ENCODE data around the gene MAP3K1. TPM values are rescaled to one million over a fixed set of nuclear protein-coding genes. Genes with fewer than 3 reads are reported as not detected.
"Not testable (repeated sequence)": the region's sequence is repeated elsewhere in the genome, so short reads cannot be mapped to it uniquely, and the experiment has no call there.

Gene MAP3K1
- total RNA-seq (ENCODE audit: unreplicated experiment) = 27.5 TPM
- long read RNA-seq = 0 reads

DNA sequence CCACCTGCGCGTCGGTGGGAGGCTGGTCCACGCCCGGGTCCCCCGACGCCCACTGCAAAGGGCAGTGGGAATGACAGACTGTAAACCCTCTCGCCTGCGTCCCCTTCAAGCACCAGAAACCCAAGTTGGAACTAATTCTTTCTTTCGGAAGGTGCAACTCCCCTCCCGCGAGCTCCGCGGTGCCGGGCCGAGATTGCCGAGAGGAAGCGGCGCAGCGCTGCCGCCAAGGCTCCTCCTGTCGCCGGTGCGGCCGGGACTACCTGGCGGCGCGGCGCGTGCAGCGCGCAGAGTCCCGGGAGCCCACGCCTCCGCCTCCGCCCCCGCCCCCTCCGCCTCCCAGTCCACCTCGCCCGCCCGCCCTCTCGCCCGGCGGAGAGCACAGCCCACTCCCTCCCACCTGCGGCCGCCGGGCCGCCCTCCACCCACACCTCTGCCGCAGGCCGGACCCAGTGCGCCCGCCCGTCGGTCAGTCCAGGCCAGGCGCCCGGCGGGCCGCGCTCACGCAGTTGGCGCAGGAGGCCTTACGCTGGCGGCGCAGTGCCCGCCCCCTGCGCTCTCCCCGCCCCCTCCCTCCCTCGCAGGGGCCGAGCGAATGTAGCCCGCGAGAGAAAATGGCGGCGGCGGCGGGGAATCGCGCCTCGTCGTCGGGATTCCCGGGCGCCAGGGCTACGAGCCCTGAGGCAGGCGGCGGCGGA is at the start of gene MAP3K1:
MAP3K1 (plus strand) TSS at position 587 of the 695 bp plus-strand sequence; CDS start at position 612, 25 bp downstream.
- Mint-ChIP-seq H3K27me3 (ENCODE audit: unreplicated experiment) (peaks cover 7% of the 10 kb centered on the region), H3K4me1 (ENCODE audit: unreplicated experiment) (peaks cover 40% of the 10 kb centered on the region), H3K36me3 (ENCODE audit: low read depth, unreplicated experiment) (peaks cover 3% of the 10 kb centered on the region), H3K4me3 (ENCODE audit: unreplicated experiment) (peak within 1 kb of the TSS; percentile 95), H3K27ac (ENCODE audit: unreplicated experiment) (no peak within 1 kb of the TSS), H3K9me3 (ENCODE audit: unreplicated experiment) (no peaks in the 10 kb centered on the region)
- TF ChIP-seq, protein P1, sequence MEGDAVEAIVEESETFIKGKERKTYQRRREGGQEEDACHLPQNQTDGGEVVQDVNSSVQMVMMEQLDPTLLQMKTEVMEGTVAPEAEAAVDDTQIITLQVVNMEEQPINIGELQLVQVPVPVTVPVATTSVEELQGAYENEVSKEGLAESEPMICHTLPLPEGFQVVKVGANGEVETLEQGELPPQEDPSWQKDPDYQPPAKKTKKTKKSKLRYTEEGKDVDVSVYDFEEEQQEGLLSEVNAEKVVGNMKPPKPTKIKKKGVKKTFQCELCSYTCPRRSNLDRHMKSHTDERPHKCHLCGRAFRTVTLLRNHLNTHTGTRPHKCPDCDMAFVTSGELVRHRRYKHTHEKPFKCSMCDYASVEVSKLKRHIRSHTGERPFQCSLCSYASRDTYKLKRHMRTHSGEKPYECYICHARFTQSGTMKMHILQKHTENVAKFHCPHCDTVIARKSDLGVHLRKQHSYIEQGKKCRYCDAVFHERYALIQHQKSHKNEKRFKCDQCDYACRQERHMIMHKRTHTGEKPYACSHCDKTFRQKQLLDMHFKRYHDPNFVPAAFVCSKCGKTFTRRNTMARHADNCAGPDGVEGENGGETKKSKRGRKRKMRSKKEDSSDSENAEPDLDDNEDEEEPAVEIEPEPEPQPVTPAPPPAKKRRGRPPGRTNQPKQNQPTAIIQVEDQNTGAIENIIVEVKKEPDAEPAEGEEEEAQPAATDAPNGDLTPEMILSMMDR (IDR thresholded peaks at IDR 0.05; ENCODE audit: unreplicated experiment) = no peak
- DNase-seq (ENCODE audit: low spot score) = peak; percentile 89

DNA sequence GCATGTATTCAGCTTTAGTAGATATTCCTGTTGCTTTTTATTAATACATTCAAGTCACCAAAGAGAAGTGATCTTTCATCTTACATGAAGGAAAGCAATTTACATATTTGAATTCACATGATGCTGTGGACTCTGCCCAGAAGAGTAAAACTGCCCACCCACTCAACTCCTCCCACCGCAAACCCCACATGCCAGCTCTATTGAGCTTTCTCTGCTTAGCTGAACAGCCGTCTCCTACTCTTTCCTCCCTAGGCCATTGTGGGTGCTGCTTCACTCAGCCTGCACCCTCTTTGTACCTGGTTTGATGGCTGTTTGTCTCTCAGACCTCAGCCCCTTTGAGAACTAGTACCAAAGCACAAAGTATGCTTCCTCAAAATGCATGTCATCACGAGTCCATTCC is 48.4 kb upstream of the MAP3K1 start:
- peaks cover 5% of the 10 kb centered on the region for H3K27me3 Mint-ChIP-seq (ENCODE audit: unreplicated experiment)
- H3K36me3 Mint-ChIP-seq (ENCODE audit: low read depth, unreplicated experiment) = no peaks in the 10 kb centered on the region
- no peak overlapping the region for H3K4me3 Mint-ChIP-seq (ENCODE audit: unreplicated experiment)
- H3K9me3 Mint-ChIP-seq (ENCODE audit: unreplicated experiment) = no peaks in the 10 kb centered on the region
- peaks cover 12% of the 10 kb centered on the region for H3K4me1 Mint-ChIP-seq (ENCODE audit: unreplicated experiment)
- H3K27ac Mint-ChIP-seq (ENCODE audit: unreplicated experiment) = no peak overlapping the region
- DNase-seq (ENCODE audit: low spot score) = no peak
- TF ChIP-seq, protein P1 (IDR thresholded peaks at IDR 0.05; ENCODE audit: unreplicated experiment) = no peak

DNA sequence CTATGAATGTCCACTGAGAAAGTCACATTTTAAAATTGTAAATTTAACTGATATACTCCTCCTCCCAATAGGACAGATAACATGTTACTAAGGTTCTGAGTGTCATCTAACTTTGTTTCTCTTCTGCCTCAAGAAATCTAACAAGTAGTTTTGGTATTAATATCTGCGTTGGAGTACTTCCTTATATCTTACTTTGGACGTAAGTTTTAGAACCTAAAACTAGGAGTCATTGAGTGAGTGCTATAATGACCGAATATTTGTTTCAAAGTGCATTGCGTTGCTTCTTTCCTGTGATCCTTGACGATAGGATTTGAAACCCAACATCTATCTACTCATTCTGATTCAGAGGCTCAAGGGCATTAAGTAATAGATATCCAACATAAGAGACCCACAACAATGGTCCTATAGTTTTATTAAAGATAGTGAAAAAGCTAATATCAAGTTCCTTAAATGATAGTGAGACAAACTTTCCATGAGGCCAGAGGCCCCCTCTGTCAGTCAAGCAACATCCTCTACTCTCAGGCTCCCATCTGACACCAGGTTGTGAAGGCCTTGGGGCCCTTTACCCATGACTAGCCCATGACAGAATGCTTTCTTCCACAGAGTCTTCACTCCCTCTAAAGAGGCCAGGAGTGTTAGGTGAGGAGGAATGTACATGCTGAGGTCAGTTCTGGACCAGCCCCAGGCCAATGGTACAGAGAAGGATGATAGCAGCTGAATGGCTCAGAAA is 45.3 kb upstream of the MAP3K1 start:
- H3K27ac Mint-ChIP-seq (ENCODE audit: unreplicated experiment) = no peak overlapping the region
- H3K27me3 Mint-ChIP-seq (ENCODE audit: unreplicated experiment) = peaks cover 2% of the 10 kb centered on the region
- no peak for DNase-seq (ENCODE audit: low spot score)
- H3K4me1 Mint-ChIP-seq (ENCODE audit: unreplicated experiment) = no peaks in the 10 kb centered on the region
- H3K4me3 Mint-ChIP-seq (ENCODE audit: unreplicated experiment) = no peak overlapping the region
- H3K36me3 Mint-ChIP-seq (ENCODE audit: low read depth, unreplicated experiment) = no peaks in the 10 kb centered on the region
- TF ChIP-seq, protein P1 (IDR thresholded peaks at IDR 0.05; ENCODE audit: unreplicated experiment) = no peak
- H3K9me3 Mint-ChIP-seq (ENCODE audit: unreplicated experiment) = no peaks in the 10 kb centered on the region

DNA sequence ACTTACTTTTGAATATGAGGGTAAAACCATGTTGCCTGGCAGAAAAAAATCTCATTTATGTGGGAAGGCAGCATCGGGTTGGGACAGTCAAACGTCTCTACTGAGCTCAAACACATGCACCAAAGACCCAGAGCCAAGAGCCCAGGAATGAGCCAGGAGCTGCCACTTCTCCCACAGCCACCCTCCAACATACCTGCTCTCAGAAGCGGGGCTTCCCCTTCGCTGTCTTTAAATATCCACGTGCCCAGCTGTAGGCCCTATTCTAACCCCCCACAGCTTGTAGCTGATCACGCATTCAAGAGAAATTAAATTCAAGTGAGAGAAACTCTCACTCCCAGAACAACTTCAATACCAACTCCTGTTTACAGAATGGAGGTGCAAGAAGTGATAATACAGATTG is 42.6 kb upstream of the MAP3K1 start:
- no peak for DNase-seq (ENCODE audit: low spot score)
- Mint-ChIP-seq H3K27ac (ENCODE audit: unreplicated experiment) (no peak overlapping the region), H3K27me3 (ENCODE audit: unreplicated experiment) (peaks cover 2% of the 10 kb centered on the region), H3K9me3 (ENCODE audit: unreplicated experiment) (no peaks in the 10 kb centered on the region), H3K36me3 (ENCODE audit: low read depth, unreplicated experiment) (no peaks in the 10 kb centered on the region), H3K4me1 (ENCODE audit: unreplicated experiment) (no peaks in the 10 kb centered on the region), H3K4me3 (ENCODE audit: unreplicated experiment) (no peak overlapping the region)
- TF ChIP-seq, protein P1 (IDR thresholded peaks at IDR 0.05; ENCODE audit: unreplicated experiment) = no peak

DNA sequence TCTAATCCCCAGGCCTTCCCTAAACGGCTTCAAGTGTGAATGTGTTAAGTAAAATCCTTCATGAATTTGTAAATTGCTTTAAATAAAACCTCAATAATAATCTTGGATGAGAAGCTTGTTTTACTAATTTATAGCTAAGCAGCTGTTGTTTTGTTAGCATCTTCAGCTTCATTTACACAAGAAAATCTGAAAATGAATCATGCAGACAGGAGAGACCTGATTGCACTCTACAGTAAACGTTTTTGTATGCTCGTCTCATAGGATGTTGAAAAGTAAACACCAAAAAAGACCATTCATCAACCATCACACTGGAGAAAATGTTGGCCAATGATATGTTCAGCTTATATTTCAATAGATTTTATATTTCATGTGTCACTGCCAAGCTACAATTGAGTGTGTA is 40.4 kb upstream of the MAP3K1 start:
- H3K4me1 Mint-ChIP-seq (ENCODE audit: unreplicated experiment) = no peaks in the 10 kb centered on the region
- no peaks in the 10 kb centered on the region for H3K36me3 Mint-ChIP-seq (ENCODE audit: low read depth, unreplicated experiment)
- H3K9me3 Mint-ChIP-seq (ENCODE audit: unreplicated experiment) = no peaks in the 10 kb centered on the region
- no peak overlapping the region for H3K4me3 Mint-ChIP-seq (ENCODE audit: unreplicated experiment)
- no peak overlapping the region for H3K27ac Mint-ChIP-seq (ENCODE audit: unreplicated experiment)
- H3K27me3 Mint-ChIP-seq (ENCODE audit: unreplicated experiment) = peaks cover 2% of the 10 kb centered on the region
- no peak for DNase-seq (ENCODE audit: low spot score)
- TF ChIP-seq, protein P1 (IDR thresholded peaks at IDR 0.05; ENCODE audit: unreplicated experiment) = no peak

DNA sequence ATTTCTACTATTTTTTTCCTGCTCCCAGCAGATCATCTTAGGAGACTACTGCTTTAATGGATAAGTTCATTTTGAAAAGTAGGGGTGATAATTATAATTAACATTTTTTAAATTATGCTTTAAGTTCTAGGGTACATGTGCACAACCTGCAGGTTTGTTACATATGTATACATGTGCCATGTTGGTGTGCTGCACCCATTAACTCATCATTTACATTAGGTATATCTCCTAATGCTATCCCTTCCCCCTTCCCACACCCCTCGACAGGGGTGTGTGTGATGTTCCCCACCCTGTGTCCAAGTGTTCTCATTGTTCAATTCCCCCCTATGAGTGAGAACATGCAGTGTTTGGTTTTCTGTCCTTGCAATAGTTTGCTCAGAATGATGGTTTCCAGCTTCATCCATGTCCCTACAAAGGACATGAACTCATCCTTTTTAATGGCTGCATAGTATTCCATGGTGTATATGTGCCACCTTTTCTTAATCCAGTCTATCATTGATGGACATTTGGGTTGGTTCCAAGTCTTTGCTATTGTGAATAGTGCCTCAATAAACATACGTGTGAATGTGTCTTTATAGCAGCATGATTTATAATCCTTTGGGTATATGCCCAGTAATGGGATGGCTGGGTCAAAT is 39.0 kb upstream of the MAP3K1 start:
- not testable (repeated sequence) for DNase-seq (ENCODE audit: low spot score); H3K9me3 Mint-ChIP-seq (ENCODE audit: unreplicated experiment); H3K27ac Mint-ChIP-seq (ENCODE audit: unreplicated experiment); H3K4me1 Mint-ChIP-seq (ENCODE audit: unreplicated experiment); H3K4me3 Mint-ChIP-seq (ENCODE audit: unreplicated experiment); H3K36me3 Mint-ChIP-seq (ENCODE audit: low read depth, unreplicated experiment); H3K27me3 Mint-ChIP-seq (ENCODE audit: unreplicated experiment)

Data from endothelial cell (in vitro differentiated cells).